CD14-positive monocyte (primary cell): ENCODE data around the gene BCORL1. TPM values are rescaled to one million over a fixed set of nuclear protein-coding genes. Genes with fewer than 3 reads are reported as not detected.

Experiments used
- DNase-seq, 3 donors: peaks; one replicate each; pipeline ENCODE4 v3.0.0-alpha.2; 2011 to 2022
- H2AFZ ChIP-seq: 2 replicates; pipeline ENCODE4 v1.6.0; 2012; ENCODE audit warnings: mild to moderate bottlenecking, low read depth, low read length, inconsistent platforms; ENCODE audit not compliant: insufficient read depth, poor library complexity, severe bottlenecking
- H3K27ac ChIP-seq, 2 donors: 1 replicate in 1 of 2; 2 replicates in 1 of 2; pipeline ENCODE4 v1.5.1; 2012 to 2013; ENCODE audit warnings: low read length in 2 of 2, control low read depth in 1 of 2, inconsistent platforms in 1 of 2, low read depth in 1 of 2, mild to moderate bottlenecking in 1 of 2
- H3K27me3 ChIP-seq, 2 donors: one replicate each; pipeline versions ENCODE4 v1.6.0 to v1.6.1; 2011 to 2013; ENCODE audit warnings: low read length in 2 of 2; ENCODE audit not compliant: control insufficient read depth in 2 of 2, insufficient read depth in 2 of 2
- H3K36me3 ChIP-seq, 2 donors: replicated peaks in 1 of 2; 1 replicate in 1 of 2; 2 replicates in 1 of 2; pipeline versions ENCODE4 v1.5.1 to v1.6.1; 2012 to 2013; ENCODE audit warnings: low read length in 2 of 2, control low read depth in 1 of 2, inconsistent platforms in 1 of 2, mild to moderate bottlenecking in 1 of 2; ENCODE audit not compliant: insufficient read depth in 2 of 2, control insufficient read depth in 1 of 2
- H3K4me1 ChIP-seq, 2 donors: 1 replicate in 1 of 2; 2 replicates in 1 of 2; pipeline versions ENCODE4 v1.5.1 to v1.6.1; 2012 to 2013; ENCODE audit warnings: low read length in 2 of 2, control low read depth in 1 of 2, inconsistent platforms in 1 of 2, mild to moderate bottlenecking in 1 of 2, moderate library complexity in 1 of 2; ENCODE audit not compliant: insufficient read depth in 2 of 2, control insufficient read depth in 1 of 2
- H3K4me2 ChIP-seq: replicated peaks from 2 replicates; pipeline ENCODE3; 2012; ENCODE audit warnings: low read length, moderate library complexity, mild to moderate bottlenecking; ENCODE audit not compliant: poor library complexity, severe bottlenecking; ENCODE audit errors: extremely low read depth
- H3K4me3 ChIP-seq, 3 experiments: fragments of 200-600 bp in 1 of 3; sonication (generic) in 1 of 3; replicated peaks in 1 of 3; 1 replicate in 2 of 3; 2 replicates in 1 of 3; pipeline ENCODE4 v1.5.1; 2011 to 2013; ENCODE audit warnings: low read length in 3 of 3, mild to moderate bottlenecking in 3 of 3, control low read depth in 2 of 3, low read depth in 2 of 3, inconsistent platforms in 1 of 3, moderate library complexity in 1 of 3
- H3K79me2 ChIP-seq: 2 replicates; pipeline ENCODE4 v1.6.0; 2012; ENCODE audit warnings: mild to moderate bottlenecking, control low read depth, inconsistent platforms, low read length, moderate library complexity; ENCODE audit not compliant: insufficient read depth
- H3K9ac ChIP-seq: 2 replicates; pipeline ENCODE4 v1.6.0; 2017; ENCODE audit warnings: low read length, mild to moderate bottlenecking; ENCODE audit not compliant: insufficient read depth, poor library complexity, severe bottlenecking
- H3K9me3 ChIP-seq, 2 donors: replicated peaks in 1 of 2; 1 replicate in 1 of 2; 2 replicates in 1 of 2; pipeline versions ENCODE4 v1.5.1 to v1.6.1; 2012 to 2013; ENCODE audit warnings: low read length in 2 of 2, control low read depth in 1 of 2; ENCODE audit not compliant: control insufficient read depth in 1 of 2, insufficient read depth in 1 of 2
- H4K20me1 ChIP-seq: 2 replicates; pipeline ENCODE4 v1.6.0; 2012; ENCODE audit warnings: mild to moderate bottlenecking, low read length, control low read depth, moderate library complexity; ENCODE audit not compliant: insufficient read depth
- H3K27ac Mint-ChIP-seq, 7 donors: one replicate each; pipeline ENCODE4 v1.8.0; 2020; ENCODE audit warnings: mild to moderate bottlenecking in 7 of 7, mixed read lengths in 7 of 7, moderate library complexity in 6 of 7, inconsistent platforms in 2 of 7
- H3K27me3 Mint-ChIP-seq, 3 donors: one replicate each; pipeline ENCODE4 v1.8.0; 2021 to 2022; ENCODE audit warnings: low read depth in 3 of 3, mild to moderate bottlenecking in 3 of 3, mixed read lengths in 3 of 3, moderate library complexity in 3 of 3, inconsistent platforms in 1 of 3
- H3K36me3 Mint-ChIP-seq, 2 donors: one replicate each; pipeline ENCODE4 v1.8.0; 2020; ENCODE audit warnings: mixed read lengths in 2 of 2, inconsistent platforms in 1 of 2, mild to moderate bottlenecking in 1 of 2
- H3K4me1 Mint-ChIP-seq: one replicate; pipeline ENCODE4 v1.8.0; 2020; ENCODE audit warnings: mild to moderate bottlenecking, mixed read lengths
- H3K4me3 Mint-ChIP-seq, 2 donors: one replicate each; pipeline ENCODE4 v1.8.0; 2020; ENCODE audit warnings: mild to moderate bottlenecking in 2 of 2, mixed read lengths in 2 of 2, moderate library complexity in 1 of 2
- H3K9me3 Mint-ChIP-seq, 7 donors: one replicate each; pipeline ENCODE4 v1.8.0; 2020 to 2022; ENCODE audit warnings: mixed read lengths in 7 of 7, mild to moderate bottlenecking in 6 of 7, moderate library complexity in 6 of 7, inconsistent platforms in 2 of 7
- CTCF ChIP-seq: fragments of 200-600 bp; IDR thresholded peaks from one replicate; pipeline ENCODE4 v1.8.0; 2022; ENCODE audit warnings: antibody characterized with exemption, mild to moderate bottlenecking
- WGBS: methylation state at CpG from one replicate; pipeline ENCODE4 v1.1.5; 2013; ENCODE audit warnings: missing lambda C conversion rate; ENCODE audit not compliant: insufficient coverage; 5-methylcytosine and 5-hydroxymethylcytosine counted together
- intact Hi-C, 2 donors: fragments of 100-400 bp; cut with micrococcal nuclease; formaldehyde crosslinking; loops; one replicate each; pipeline versions ENCODE4 v1.15.0 to v1.15.1; 2023
- polyA plus RNA-seq, 3 donors: library from polyadenylated mRNA; depleted of rRNA in 1 of 3; unstranded in 2 of 3; stranded (reverse) in 1 of 3; fragments of 300-500 nt in 2 of 3; fragments of >200 nt in 1 of 3; fragmentation: Illumina TruSeq in 2 of 3; gene quantifications; 1 replicate in 2 of 3; 2 replicates in 1 of 3; pipeline ENCODE4 v1.2.3, GENCODE V29; 2012 to 2021

The BCORL1 gene
- polyA plus RNA-seq, 3 donors, result 0.69 to 2.4 (median 0.72) TPM

- Histone ChIP-seq H3K4me1 (peaks cover 69 to 84% of the 10 kb centered on the region in 2 donors), H3K79me2 (peaks cover 99% of the 10 kb centered on the region), H3K4me2 (no peak overlapping the region), H3K4me3 (no peak overlapping the region), H3K27me3 (no peaks in the 10 kb centered on the region), H3K36me3 (peaks cover 0 to 5% of the 10 kb centered on the region in 2 donors), H3K9ac (no peak overlapping the region), H3K27ac (peak overlapping the region; percentile 17 to 51), H4K20me1 (peaks cover 86% of the 10 kb centered on the region), H2AFZ (no peak overlapping the region), H3K9me3 (no peaks in the 10 kb centered on the region)
- peaks cover 0 to 12% (median 1%) of the 10 kb centered on the region in 3 donors for H3K27me3 Mint-ChIP-seq
- H3K27ac Mint-ChIP-seq, result peak overlapping the region in 5 of 7 donors; percentile 21 to 69 (median 48)
- peaks cover 0 to 2% (median 0%) of the 10 kb centered on the region in 7 donors for H3K9me3 Mint-ChIP-seq
- intact Hi-C loops, result no loop called here
- peaks cover 3 to 4% of the 10 kb centered on the region in 2 donors for H3K36me3 Mint-ChIP-seq
- no peak overlapping the region for H3K4me3 Mint-ChIP-seq
- DNase-seq, result no peak
- 0% methylated on average over 1 of the region's 8 CpGs for WGBS
- H3K4me1 Mint-ChIP-seq, result peaks cover 73% of the 10 kb centered on the region
- no peak for TF ChIP-seq CTCF
These were observed 112.3 kb downstream of the BCORL1 start for GRCh38 chrX:130094696-130095095.

DNA sequence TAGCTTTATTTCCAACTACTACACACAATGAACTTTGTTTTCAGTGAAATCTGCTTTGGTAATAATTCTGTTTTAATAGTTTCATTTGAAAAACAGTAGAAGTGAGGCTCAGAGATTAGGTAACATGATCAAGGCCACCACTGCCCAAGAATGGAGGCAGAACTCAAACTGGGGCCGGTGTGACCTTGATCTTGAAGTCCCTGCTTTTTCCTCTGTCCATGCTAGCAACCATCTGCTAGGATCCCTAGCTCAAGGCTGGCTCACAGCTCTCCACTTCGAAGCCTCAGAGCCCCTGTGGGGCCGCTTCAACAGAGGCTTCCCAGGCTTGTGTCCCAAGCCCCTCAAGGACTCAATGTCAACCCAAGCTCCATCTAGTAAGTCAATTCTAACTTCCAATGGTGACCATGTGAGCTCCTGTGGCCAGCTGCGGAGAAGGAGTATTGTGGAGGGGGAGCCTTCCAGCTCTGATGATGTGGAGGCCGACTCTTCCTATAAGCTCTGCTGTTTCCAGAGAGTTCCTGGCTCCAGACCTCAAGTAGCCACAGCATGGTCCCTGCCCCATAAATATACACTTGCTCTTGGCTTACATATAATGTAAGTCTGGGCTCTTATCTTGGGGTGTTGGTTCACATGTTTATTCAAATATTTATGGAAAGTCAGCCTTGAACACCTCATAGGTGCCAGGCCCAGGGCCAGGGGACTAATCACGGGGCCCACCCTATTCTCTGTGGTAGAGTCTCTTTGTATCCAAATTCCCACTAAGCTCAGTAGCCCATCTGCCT, 113.0 kb downstream of the BCORL1 start:
- Mint-ChIP-seq H3K27ac (peak overlapping the region in 5 of 7 donors; percentile 15 to 69 (median 44)), H3K9me3 (peaks cover 0 to 4% (median 0%) of the 10 kb centered on the region in 7 donors), H3K27me3 (peaks cover 0 to 12% (median 1%) of the 10 kb centered on the region in 3 donors), H3K36me3 (peaks cover under 1 to 4% of the 10 kb centered on the region in 2 donors), H3K4me3 (no peak overlapping the region), H3K4me1 (peaks cover 74% of the 10 kb centered on the region)
- Histone ChIP-seq H3K79me2 (peaks cover 99% of the 10 kb centered on the region), H3K9me3 (no peaks in the 10 kb centered on the region), H3K36me3 (peaks cover 0 to 5% of the 10 kb centered on the region in 2 donors), H4K20me1 (peaks cover 91% of the 10 kb centered on the region), H3K4me3 (no peak overlapping the region), H3K4me2 (no peak overlapping the region), H3K27me3 (no peaks in the 10 kb centered on the region), H3K27ac (peak overlapping the region; percentile 25 to 51), H2AFZ (no peak overlapping the region), H3K9ac (no peak overlapping the region), H3K4me1 (peaks cover 71 to 84% of the 10 kb centered on the region in 2 donors)
- DNase-seq, result no peak
- intact Hi-C loops, result no loop called here
- WGBS, result 80% methylated on average over 1 of the region's 6 CpGs
- no peak for TF ChIP-seq CTCF
